ENCODE measurements around the gene KLHL24.

DNA sequence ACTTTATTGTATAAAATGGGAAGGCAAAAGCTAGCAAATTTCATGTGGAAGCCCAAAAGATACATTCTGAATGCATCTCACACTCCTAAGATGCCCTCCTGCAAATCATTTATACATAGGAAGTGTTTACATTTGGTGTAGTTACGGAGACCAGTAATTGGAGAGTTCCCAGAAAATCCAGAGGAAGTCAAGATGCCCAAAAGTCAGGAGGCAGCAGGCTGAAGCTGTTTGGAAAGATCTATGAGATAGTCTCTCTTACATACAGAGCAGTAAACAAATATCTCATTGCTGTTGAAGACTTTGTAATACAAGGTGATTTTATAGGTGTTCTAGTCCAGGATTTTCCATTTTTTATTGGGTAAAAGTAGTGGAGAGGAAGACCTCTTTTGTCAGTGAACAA lies 8.8 kb downstream of the KLHL24 start:
- TF ChIP-seq POLR2A (IDR thresholded peaks at IDR 0.05) (no peak), POLR2AphosphoS5 (IDR thresholded peaks at IDR 0.05) (no peak)
- TF ChIP-seq, protein P1, sequence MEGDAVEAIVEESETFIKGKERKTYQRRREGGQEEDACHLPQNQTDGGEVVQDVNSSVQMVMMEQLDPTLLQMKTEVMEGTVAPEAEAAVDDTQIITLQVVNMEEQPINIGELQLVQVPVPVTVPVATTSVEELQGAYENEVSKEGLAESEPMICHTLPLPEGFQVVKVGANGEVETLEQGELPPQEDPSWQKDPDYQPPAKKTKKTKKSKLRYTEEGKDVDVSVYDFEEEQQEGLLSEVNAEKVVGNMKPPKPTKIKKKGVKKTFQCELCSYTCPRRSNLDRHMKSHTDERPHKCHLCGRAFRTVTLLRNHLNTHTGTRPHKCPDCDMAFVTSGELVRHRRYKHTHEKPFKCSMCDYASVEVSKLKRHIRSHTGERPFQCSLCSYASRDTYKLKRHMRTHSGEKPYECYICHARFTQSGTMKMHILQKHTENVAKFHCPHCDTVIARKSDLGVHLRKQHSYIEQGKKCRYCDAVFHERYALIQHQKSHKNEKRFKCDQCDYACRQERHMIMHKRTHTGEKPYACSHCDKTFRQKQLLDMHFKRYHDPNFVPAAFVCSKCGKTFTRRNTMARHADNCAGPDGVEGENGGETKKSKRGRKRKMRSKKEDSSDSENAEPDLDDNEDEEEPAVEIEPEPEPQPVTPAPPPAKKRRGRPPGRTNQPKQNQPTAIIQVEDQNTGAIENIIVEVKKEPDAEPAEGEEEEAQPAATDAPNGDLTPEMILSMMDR (IDR thresholded peaks at IDR 0.05) = no peak
